Jurkat, Clone E6-1 (cell line): ENCODE data around the gene ACSF3.
A peak's percentile ranks its signal among the peaks of the same experiment; 100 is the strongest.

Experiments
- DNase-seq: peaks from one replicate; pipeline ENCODE4 v3.0.0-alpha.2; 2011; ENCODE audit warnings: low read depth, low spot score
- H3K4me3 ChIP-seq: 2 replicates; pipeline ENCODE4 v1.5.1; 2011; ENCODE audit warnings: mild to moderate bottlenecking, low read length, control low read depth, moderate library complexity

Gene ACSF3

GRCh38 chr16:89191033-89191900, 97.6 kb downstream of the ACSF3 start:
- H3K4me3 ChIP-seq: no peak overlapping the region
- DNase-seq: no peak

GRCh38 chr16:89191901-89192185, 98.2 kb downstream of the ACSF3 start:
- H3K4me3 ChIP-seq: peak overlapping the region; percentile 38; the same call in 1 of the 2 replicates
- DNase-seq: no peak

GRCh38 chr16:89192186-89192955, 98.7 kb downstream of the ACSF3 start:
- peak; percentile 85 for DNase-seq
- peak overlapping the region; percentile 38 for H3K4me3 ChIP-seq

DNA sequence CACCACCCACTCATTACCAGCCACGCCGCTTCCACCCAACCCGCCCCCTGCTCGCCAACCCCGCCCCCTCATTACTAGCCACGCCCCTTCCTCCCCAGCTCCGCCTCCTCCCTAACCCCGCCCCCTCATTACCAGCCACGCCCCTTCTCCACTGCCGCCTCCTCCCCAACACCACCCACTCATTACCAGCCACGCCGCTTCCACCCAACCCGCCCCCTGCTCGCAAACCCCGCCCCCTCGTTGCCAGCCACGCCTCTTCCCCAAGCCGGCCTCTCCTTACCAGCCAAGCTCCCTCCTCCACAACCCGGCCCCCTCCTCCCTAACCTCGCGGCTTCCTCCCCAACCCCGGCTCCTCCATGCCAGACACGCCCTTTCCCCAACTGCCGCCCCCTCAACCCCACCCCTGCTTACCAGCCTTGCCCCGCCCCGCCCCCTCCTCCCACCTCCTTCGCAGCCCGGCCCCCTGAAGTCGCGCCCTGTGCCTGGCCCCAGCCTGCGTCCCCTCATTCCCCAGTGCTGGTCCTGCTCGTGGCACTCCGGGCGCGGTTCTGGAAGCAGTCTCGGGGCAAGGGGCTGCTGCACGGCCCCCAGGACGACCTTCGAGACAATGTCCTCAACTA, 99.4 kb downstream of the ACSF3 start:
- H3K4me3 ChIP-seq: no peak overlapping the region
- peak; percentile 89 for DNase-seq

GRCh38 chr16:89193576-89194293, 100.1 kb downstream of the ACSF3 start:
- DNase-seq: no peak
- H3K4me3 ChIP-seq: no peak overlapping the region

DNA sequence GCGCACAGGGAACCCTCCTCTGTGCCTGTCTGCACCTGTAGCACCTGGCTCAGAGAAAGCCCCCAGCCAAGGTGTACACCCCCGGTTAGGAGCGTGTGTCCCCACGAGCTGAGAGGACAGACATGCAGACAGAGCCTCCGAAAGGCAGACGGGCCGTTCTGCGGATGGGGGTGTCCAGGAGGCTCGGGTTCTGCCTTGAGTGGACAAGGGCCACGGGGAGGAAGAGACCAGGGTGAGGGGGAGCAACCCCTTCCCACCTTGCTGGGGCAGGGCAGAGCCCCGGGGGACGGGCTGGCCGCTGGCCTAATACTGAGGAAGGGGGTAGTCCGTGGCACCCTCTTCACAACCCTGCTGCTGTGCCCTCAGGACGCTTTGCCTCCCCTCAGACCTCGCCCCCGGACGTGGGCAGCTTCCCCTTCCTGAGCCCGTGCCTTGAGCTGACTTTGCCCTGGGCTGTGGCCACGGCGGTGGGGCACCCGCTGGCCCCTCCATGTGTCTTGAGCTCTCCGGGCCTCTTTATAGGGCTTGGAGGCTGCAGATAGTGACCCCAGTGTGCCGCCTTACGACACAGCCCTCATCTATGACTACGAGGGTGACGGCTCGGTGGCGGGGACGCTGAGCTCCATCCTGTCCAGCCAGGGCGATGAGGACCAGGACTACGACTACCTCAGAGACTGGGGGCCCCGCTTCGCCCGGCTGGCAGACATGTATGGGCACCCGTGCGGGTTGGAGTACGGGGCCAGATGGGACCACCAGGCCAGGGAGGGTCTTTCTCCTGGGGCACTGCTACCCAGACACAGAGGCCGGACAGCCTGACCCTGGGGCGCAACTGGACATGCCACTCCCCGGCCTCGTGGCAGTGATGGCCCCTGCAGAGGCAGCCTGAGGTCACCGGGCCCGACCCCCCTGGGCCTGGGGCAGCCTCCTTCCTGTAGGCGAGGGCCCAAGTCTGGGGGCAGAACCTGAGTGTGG, 101.0 kb downstream of the ACSF3 start:
- DNase-seq: no peak
- H3K4me3 ChIP-seq: no peak overlapping the region

DNA sequence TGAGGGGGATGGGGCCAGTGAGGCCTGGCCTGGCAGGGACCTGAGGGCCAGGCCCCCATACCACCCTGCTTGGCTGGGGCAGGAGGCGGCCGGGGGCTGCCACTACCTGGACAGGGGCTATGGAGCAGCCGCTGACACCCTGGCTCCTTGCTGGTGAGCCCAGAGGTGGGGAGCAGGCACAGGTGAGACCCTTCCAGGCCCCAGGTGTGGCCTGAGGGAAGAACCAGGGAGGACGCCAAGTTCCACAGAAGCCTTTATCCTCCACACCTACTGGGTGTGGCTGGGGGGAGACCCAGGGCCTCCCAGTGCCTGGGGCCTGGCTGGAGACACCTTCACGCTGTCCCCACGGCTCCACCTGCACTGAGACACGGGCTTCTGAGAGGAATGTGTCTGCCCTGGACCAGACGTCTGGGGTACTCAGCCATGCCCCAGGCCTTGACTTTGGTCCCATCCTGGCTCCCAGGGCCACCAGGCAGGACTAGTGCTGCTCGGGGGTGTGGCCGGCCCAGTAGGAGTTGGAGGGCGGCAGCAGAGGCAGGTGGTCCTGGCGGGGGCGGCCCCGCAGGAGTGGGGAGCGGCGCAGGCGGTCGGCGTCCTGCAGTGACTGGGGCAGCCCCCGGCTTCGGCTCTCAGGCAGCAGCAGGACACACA, 102.0 kb downstream of the ACSF3 start:
- H3K4me3 ChIP-seq: no peak overlapping the region
- DNase-seq: no peak

DNA sequence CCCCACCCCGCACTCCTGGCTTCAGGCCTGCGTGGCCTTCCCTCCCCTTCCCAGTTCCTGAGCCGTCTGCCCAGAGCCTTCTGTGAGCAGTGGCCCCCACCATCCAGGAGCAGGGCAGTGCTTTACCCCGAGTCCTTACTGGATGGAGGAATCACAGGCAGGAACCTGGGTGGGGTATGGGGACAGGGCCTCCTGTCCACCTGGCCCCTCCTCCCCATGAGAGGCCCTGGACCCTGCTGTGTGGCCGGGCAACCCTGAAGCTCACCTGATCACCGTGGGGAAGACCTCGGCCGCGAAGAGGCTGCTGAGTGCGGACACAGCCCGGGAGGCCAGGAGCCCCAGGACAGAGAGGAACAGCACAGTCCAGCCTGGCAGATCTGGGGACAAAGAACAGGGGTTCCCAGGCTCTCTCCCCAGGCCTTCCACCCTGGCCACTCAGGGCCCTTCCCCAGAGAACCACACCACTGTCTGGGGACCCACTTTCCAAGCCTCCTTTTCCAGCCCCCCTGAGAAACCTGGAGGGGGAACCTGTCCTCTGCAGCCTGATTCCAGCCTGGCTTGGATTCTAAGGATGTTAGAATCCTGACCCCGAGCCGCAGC, 103.5 kb downstream of the ACSF3 start:
- DNase-seq: no peak
- no peak overlapping the region for H3K4me3 ChIP-seq

GRCh38 chr16:89197633-89198416, 104.2 kb downstream of the ACSF3 start:
- no peak for DNase-seq

DNA sequence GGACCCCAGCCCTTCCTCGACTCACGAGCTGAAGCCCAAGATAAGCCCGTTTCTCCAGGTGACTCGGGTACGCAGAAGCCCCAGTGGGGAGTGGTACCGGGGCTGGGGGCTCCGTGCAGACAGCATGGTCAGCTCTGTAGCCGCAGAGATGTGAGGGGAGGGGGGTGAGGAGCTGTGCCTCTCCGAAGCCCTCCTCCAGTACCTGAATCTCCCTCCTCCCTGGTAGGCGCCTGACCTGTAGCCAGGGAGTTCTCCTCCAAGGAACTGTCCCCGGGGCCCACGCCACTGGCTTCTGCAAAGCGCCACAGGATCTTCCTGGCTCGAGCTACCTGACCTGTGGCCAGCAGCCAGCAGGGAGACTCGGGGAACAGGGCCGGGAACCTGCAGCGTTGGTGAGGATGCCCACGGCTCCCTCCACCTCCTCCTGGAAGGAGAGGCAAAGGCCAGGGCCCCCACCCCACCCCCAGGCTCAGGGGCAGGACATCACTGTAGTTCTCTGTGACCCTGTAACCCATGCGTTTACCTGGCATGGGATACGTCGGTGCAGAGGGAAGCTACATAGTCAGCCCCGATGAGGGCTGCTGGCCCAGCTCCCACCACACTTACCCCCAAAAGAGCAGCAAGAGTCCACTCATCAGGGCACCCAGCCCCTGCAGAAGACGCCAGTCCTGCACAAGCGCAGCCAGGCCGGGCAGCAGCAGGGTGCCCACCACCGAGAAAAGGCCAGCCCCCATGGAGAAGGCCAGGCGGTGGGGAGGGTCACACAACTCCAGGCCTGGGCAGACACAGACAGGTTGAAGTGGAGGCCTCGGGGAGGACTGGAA, 105.0 kb downstream of the ACSF3 start:
- H3K4me3 ChIP-seq: no peak overlapping the region
- DNase-seq: no peak

More at GRCh38 chr16:89197633-89198416, 104.2 kb downstream of the ACSF3 start:
- H3K4me3 ChIP-seq: no peak overlapping the region

GRCh38 chr16:89199241-89200123, 105.8 kb downstream of the ACSF3 start:
- H3K4me3 ChIP-seq: no peak overlapping the region
- DNase-seq: no peak

DNA sequence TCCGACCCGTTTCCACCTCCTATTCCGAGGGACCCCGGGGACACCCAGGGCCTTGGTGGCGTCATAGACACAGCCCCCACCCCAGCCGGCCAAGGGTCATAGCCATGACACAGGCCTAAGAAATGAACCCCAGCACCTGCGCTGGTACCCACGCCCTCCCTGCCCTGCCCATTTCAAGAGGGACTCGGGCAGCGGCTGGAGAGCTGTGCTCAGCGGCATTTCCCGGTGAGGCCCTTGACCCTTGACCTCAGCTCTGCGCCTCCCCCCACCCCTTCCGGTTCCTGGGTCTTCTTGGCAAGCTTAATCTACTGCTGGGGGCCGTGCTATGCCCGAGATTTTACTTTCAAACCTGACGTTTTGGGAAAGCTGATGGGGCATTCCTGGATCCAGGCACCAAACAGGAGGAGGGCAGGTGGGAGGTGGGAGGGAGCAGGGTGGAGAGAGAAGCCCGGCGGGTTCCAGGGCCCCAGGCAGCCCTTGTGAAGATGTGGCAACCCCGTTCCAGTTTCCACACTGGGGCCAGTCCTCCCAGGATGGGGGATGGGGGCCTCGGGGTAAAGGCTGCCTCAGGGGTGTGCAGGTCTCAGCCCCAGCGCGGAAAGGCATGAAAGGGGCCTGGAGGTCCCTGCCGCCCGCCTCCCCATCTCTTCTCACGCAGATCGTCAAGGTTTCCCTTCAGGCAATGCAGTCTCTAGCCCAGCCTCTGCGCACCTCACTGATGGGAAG, 106.6 kb downstream of the ACSF3 start, which contains the start of gene SLC22A31:
Gene SLC22A31 (minus strand): TSS at position 414 of the 726 bp plus-strand sequence. CDS start 36 bp downstream, at position 378.
- H3K4me3 ChIP-seq: no peak within 1 kb of the TSS
- DNase-seq: no peak

- no peak overlapping the region for H3K4me3 ChIP-seq
Observed at GRCh38 chr16:89200850-89201411, 107.3 kb downstream of the ACSF3 start.

More at GRCh38 chr16:89200850-89201411, 107.3 kb downstream of the ACSF3 start:
- no peak for DNase-seq
